K562 (cell line): ENCODE data around the gene CEP192. TPM values are rescaled to one million over a fixed set of nuclear protein-coding genes. Genes with fewer than 3 reads are reported as not detected.
A peak's percentile ranks its signal among the peaks of the same experiment; 100 is the strongest.

ENCODE experiments used
- ADNP ChIP-seq: fragments of 200-800 bp; sonication (Bioruptor generic); IDR thresholded peaks from 2 replicates; pipeline ENCODE4 v1.6.1; 2016; ENCODE audit warnings: missing genetic modification characterization, missing compliant biosample characterization
- ATF7 ChIP-seq: fragments of 450-650 bp; IDR thresholded peaks from 2 replicates; pipeline ENCODE4 v1.7.1; 2014; ENCODE audit warnings: mild to moderate bottlenecking, moderate library complexity
- BACH1 ChIP-seq: fragments of 200-800 bp; sonication (Bioruptor generic); IDR thresholded peaks from 2 replicates; pipeline ENCODE4 v1.6.1; 2016; ENCODE audit warnings: missing genetic modification characterization, missing compliant biosample characterization
- BCOR ChIP-seq: fragments of 450-650 bp; IDR thresholded peaks from 2 replicates; pipeline ENCODE4 v1.6.1; 2016
- BRD9 ChIP-seq: fragments of 450-650 bp; IDR thresholded peaks from 2 replicates; pipeline ENCODE4 v1.6.1; 2018; ENCODE audit warnings: low read depth; ENCODE audit not compliant: partially characterized antibody
- CC2D1A ChIP-seq: fragments of 450-650 bp; IDR thresholded peaks from 2 replicates; pipeline ENCODE4 v1.6.1; 2017; ENCODE audit warnings: mild to moderate bottlenecking
- KHSRP ChIP-seq: fragments of 450-650 bp; IDR thresholded peaks from 2 replicates; pipeline ENCODE4 v1.6.1; 2017
- NONO ChIP-seq, 2 experiments: fragments of 200-400 bp in 1 of 2; fragments of 450-650 bp in 1 of 2; formaldehyde crosslinking in 1 of 2; IDR thresholded peaks; 2 replicates each; pipeline ENCODE4 v1.6.1; 2017; ENCODE audit warnings: low read depth in 2 of 2, mild to moderate bottlenecking in 2 of 2, moderate library complexity in 2 of 2, low read length in 1 of 2
- PHF20 ChIP-seq: fragments of 450-650 bp; IDR thresholded peaks from 2 replicates; pipeline ENCODE4 v1.6.1; 2018; ENCODE audit not compliant: partially characterized antibody
- PRDM10 ChIP-seq: fragments of 450-650 bp; IDR thresholded peaks from 2 replicates; pipeline ENCODE4 v1.6.1; 2018; ENCODE audit not compliant: partially characterized antibody
- SMARCA5 ChIP-seq: fragments of 450-650 bp; IDR thresholded peaks from 2 replicates; pipeline ENCODE4 v1.6.1; 2016
- SNIP1 ChIP-seq: fragments of 450-650 bp; IDR thresholded peaks from 2 replicates; pipeline ENCODE4 v1.7.1; 2017; ENCODE audit warnings: low read depth, mild to moderate bottlenecking
- TRIM24 ChIP-seq, 2 experiments: fragments of 450-650 bp; IDR thresholded peaks; 2 replicates each; pipeline ENCODE4 v1.6.1; 2016
- UBTF ChIP-seq, 2 experiments: IDR thresholded peaks; 2 replicates each; pipeline ENCODE4 v1.6.1; 2012; ENCODE audit warnings: improper control_type of control experiment in 2 of 2, low read depth in 2 of 2, low read length in 2 of 2, borderline replicate concordance in 1 of 2
- ZBTB5 ChIP-seq: fragments of 450-650 bp; IDR thresholded peaks from 2 replicates; pipeline ENCODE4 v1.6.1; 2017; ENCODE audit warnings: antibody characterized with exemption
- polyA plus RNA-seq, 8 experiments: library from polyadenylated mRNA; depleted of rRNA in 4 of 8; stranded (reverse) in 5 of 8; unstranded in 3 of 8; fragments of >200 nt; fragmentation: Nextera tagmentation in 2 of 8; fragmentation: Illumina TruSeq in 1 of 8; extraction: Ambion mirVana in 2 of 8; extraction: Trizol in 1 of 8; gene quantifications; 2 replicates each; pipeline versions ENCODE4 v1.2.1 to v1.2.3, GENCODE V29; 2011 to 2014; ENCODE audit warnings: inconsistent platforms in 1 of 8, missing spikeins in 1 of 8
- total RNA-seq, 7 experiments: library from RNA; depleted of rRNA in 6 of 7; stranded (reverse); fragments of >200 nt in 6 of 7; fragmentation: Illumina TruSeq in 2 of 7; extraction: Trizol in 2 of 7; gene quantifications; 2 replicates each; pipeline versions ENCODE4 v1.2.1 to v1.2.3, GENCODE V29; 2011 to 2021; ENCODE audit warnings: low replicate concordance in 1 of 7

The CEP192 gene
- total and polyA plus RNA-seq, 9 of the 15 experiments (the other 6 are each of a cell fraction or from before 2014, with no cell fraction given), result 14.4 to 54.4 (median 35.8) TPM

- TF ChIP-seq PRDM10 (no peak), BRD9 (peak; percentile 68), CC2D1A (peak; percentile 43; the same call in 1 of the 2 replicates), NONO (IDR thresholded peaks at IDR 0.05; ENCODE audit: low read depth in 2 of 2, low read length in 1 of 2) (no peak), ATF7 (no peak), SNIP1 (no peak), UBTF (IDR thresholded peaks at IDR 0.05; ENCODE audit: borderline replicate concordance in 1 of 2, low read depth in 2 of 2, low read length in 2 of 2) (no peak), TRIM24 (IDR thresholded peaks at IDR 0.05) (peak in 1 of 2 experiments; percentile 18; a peak in 2 of 4 replicates), BACH1 (no peak), BCOR (peak; percentile 52), KHSRP (peak; percentile 54; the same call in 1 of the 2 replicates), ZBTB5 (peak; percentile 71; the same call in 1 of the 2 replicates), ADNP (tag) (no peak), SMARCA5 (peak; percentile 95), PHF20 (peak; percentile 49)
Observed at GRCh38 chr18:12990123-12990475, 1.1 kb upstream of the CEP192 start (continued).
